Measurements from ENCODE around the gene FGD5. TPM values are rescaled to one million over a fixed set of nuclear protein-coding genes. Genes with fewer than 3 reads are reported as not detected.

FGD5 gene
- total and polyA plus RNA-seq, 2 donors (not counting 1 experiment from before 2014, with no cell fraction given): not detected

- WGBS (ENCODE audit: insufficient coverage): 43% methylated on average over 8 of the region's 12 CpGs
- TF ChIP-seq, protein P1, sequence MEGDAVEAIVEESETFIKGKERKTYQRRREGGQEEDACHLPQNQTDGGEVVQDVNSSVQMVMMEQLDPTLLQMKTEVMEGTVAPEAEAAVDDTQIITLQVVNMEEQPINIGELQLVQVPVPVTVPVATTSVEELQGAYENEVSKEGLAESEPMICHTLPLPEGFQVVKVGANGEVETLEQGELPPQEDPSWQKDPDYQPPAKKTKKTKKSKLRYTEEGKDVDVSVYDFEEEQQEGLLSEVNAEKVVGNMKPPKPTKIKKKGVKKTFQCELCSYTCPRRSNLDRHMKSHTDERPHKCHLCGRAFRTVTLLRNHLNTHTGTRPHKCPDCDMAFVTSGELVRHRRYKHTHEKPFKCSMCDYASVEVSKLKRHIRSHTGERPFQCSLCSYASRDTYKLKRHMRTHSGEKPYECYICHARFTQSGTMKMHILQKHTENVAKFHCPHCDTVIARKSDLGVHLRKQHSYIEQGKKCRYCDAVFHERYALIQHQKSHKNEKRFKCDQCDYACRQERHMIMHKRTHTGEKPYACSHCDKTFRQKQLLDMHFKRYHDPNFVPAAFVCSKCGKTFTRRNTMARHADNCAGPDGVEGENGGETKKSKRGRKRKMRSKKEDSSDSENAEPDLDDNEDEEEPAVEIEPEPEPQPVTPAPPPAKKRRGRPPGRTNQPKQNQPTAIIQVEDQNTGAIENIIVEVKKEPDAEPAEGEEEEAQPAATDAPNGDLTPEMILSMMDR (IDR thresholded peaks at IDR 0.05): peak; percentile 17
- no peak for TF ChIP-seq EZH2 (IDR thresholded peaks at IDR 0.05; ENCODE audit: borderline replicate concordance, insufficient read depth, low read depth, low read length, poor library complexity, severe bottlenecking)
- no peaks in the 10 kb centered on the region for H3K36me3 ChIP-seq (replicated peaks in 1 of 2; ENCODE audit: control extremely low read depth in 1 of 2, control insufficient read depth in 1 of 2, extremely low read depth in 1 of 2, insufficient read depth in 2 of 2, low read length in 1 of 2)
- no peaks in the 10 kb centered on the region for H3K4me1 ChIP-seq (ENCODE audit: control insufficient read depth in 2 of 2, insufficient read depth in 2 of 2, low read length in 2 of 2)
- peaks cover 0 to 7% (median 3%) of the 10 kb centered on the region in 3 donors for H3K9me3 ChIP-seq (ENCODE audit: control extremely low read depth in 1 of 3, control insufficient read depth in 2 of 3, insufficient read depth in 1 of 3, low read length in 2 of 3)
- ChIA-PET CTCF (interaction anchor here (0.8 to 1.4 kb wide), 3 partner anchors 9 to 19 kb away, joined by 3 to 4 read pairs (median 3); no protein-coding TSS in a partner anchor), POLR2A (no interaction called here)
- H3K27me3 ChIP-seq (replicated peaks in 1 of 4; ENCODE audit: control extremely low read depth in 1 of 4, control insufficient read depth in 3 of 4, insufficient read depth in 4 of 4, low read length in 3 of 4): no peaks in the 10 kb centered on the region
- H3K27ac ChIP-seq (ENCODE audit: low read length in 2 of 2): no peak overlapping the region
- Mint-ChIP-seq H3K4me1 (no peaks in the 10 kb centered on the region), H3K4me3 (no peak overlapping the region), H3K27ac (no peak overlapping the region), H3K27me3 (peaks cover 13% of the 10 kb centered on the region), H3K9me3 (ENCODE audit: insufficient read depth) (peaks cover 6% of the 10 kb centered on the region)
- no peaks in the 10 kb centered on the region for H3K79me2 ChIP-seq (ENCODE audit: control insufficient read depth, insufficient read depth, low read length)
- ATAC-seq (ENCODE audit: low read depth) (no peak), DNase-seq (peak; percentile 17)
- H3K9ac ChIP-seq (ENCODE audit: low read length): no peak overlapping the region
- H4K20me1 ChIP-seq (ENCODE audit: control insufficient read depth, insufficient read depth, low read length, poor library complexity, severe bottlenecking): no peaks in the 10 kb centered on the region
- no peak overlapping the region for H2AFZ ChIP-seq (ENCODE audit: insufficient read depth, low read depth, low read length, poor library complexity, severe bottlenecking)
- no peak overlapping the region for H3K4me3 ChIP-seq (ENCODE audit: control extremely low read depth in 1 of 5, extremely low read depth in 1 of 5, insufficient read depth in 1 of 5, low read depth in 2 of 5, low read length in 4 of 5)
- intact Hi-C loops (cut with micrococcal nuclease): no loop called here
- H3K4me2 ChIP-seq (replicated peaks; ENCODE audit: low read depth, low read length, poor library complexity, severe bottlenecking): no peak overlapping the region
Measured at GRCh38 chr3:14780927-14781507, 37.7 kb upstream of the FGD5 start.

DNA sequence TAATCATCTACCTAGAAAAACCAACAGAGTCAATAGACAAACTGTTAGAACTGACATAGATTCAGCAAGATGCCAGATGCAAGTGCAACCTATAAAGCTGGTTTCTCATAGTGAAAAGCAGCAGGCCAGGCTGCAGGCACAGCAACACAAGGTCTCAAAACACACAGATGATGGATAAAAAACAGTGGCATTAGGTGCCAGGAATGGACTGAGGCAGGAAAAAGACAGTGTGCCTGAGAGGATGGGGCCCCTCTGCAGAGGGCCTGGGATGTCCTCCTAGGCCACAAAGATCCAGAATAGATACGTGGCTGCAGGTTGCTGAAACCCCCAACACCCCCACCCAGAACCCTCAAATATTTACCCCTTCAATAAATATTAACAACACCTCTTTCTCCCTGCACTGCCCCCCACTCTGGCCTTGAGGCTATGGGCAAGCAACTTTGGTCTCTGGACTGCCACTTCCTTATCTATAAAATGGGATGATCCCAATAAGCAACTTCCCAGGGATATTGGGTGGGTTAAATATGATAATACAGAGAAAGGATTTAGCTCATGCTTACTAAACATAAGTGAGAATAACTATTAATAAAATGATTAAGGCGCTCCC lies 35.2 kb upstream of the FGD5 start:
- Mint-ChIP-seq H3K9me3 (ENCODE audit: insufficient read depth) (peaks cover 6% of the 10 kb centered on the region), H3K27ac (no peak overlapping the region), H3K4me3 (no peak overlapping the region), H3K4me1 (no peaks in the 10 kb centered on the region), H3K27me3 (peaks cover 27% of the 10 kb centered on the region)
- Histone ChIP-seq H3K9me3 (ENCODE audit: control extremely low read depth in 1 of 3, control insufficient read depth in 2 of 3, insufficient read depth in 1 of 3, low read length in 2 of 3) (peaks cover 0 to 3% (median 2%) of the 10 kb centered on the region in 3 donors), H3K4me3 (ENCODE audit: control extremely low read depth in 1 of 5, extremely low read depth in 1 of 5, insufficient read depth in 1 of 5, low read depth in 2 of 5, low read length in 4 of 5) (no peak overlapping the region), H3K4me2 (replicated peaks; ENCODE audit: low read depth, low read length, poor library complexity, severe bottlenecking) (no peak overlapping the region), H3K27ac (ENCODE audit: low read length in 2 of 2) (no peak overlapping the region), H2AFZ (ENCODE audit: insufficient read depth, low read depth, low read length, poor library complexity, severe bottlenecking) (no peak overlapping the region), H3K27me3 (replicated peaks in 1 of 4; ENCODE audit: control extremely low read depth in 1 of 4, control insufficient read depth in 3 of 4, insufficient read depth in 4 of 4, low read length in 3 of 4) (no peaks in the 10 kb centered on the region), H3K4me1 (ENCODE audit: control insufficient read depth in 2 of 2, insufficient read depth in 2 of 2, low read length in 2 of 2) (no peaks in the 10 kb centered on the region), H3K36me3 (replicated peaks in 1 of 2; ENCODE audit: control extremely low read depth in 1 of 2, control insufficient read depth in 1 of 2, extremely low read depth in 1 of 2, insufficient read depth in 2 of 2, low read length in 1 of 2) (no peaks in the 10 kb centered on the region), H3K79me2 (ENCODE audit: control insufficient read depth, insufficient read depth, low read length) (no peaks in the 10 kb centered on the region), H3K9ac (ENCODE audit: low read length) (no peak overlapping the region), H4K20me1 (ENCODE audit: control insufficient read depth, insufficient read depth, low read length, poor library complexity, severe bottlenecking) (no peaks in the 10 kb centered on the region)
- DNase-seq: no peak
- TF ChIP-seq, protein P1 (IDR thresholded peaks at IDR 0.05): no peak
- TF ChIP-seq EZH2 (IDR thresholded peaks at IDR 0.05; ENCODE audit: borderline replicate concordance, insufficient read depth, low read depth, low read length, poor library complexity, severe bottlenecking): no peak
- POLR2A ChIA-PET: no interaction called here
- WGBS (ENCODE audit: insufficient coverage): 93% methylated on average over 2 of the region's 2 CpGs
- intact Hi-C loops (cut with micrococcal nuclease): no loop called here
- CTCF ChIA-PET: no interaction called here
- ATAC-seq (ENCODE audit: low read depth): no peak
